OCI-LY1 (cell line): Measurements from ENCODE around the gene RMND5B.

Experiments used
- CTCF ChIP-seq: fragments of 200-600 bp; sonication (generic), shearing (Covaris generic); IDR thresholded peaks from 2 replicates; pipeline ENCODE4 v1.5.1; 2017; ENCODE audit warnings: mild to moderate bottlenecking, antibody characterized with exemption, low read length, moderate library complexity, mixed read lengths
- EZH2 ChIP-seq: fragments of 200-600 bp; sonication (generic), shearing (Covaris generic); IDR thresholded peaks from 2 replicates; pipeline ENCODE4 v1.8.0; 2017; ENCODE audit warnings: borderline replicate concordance, mixed run types, mild to moderate bottlenecking, antibody characterized with exemption, low read length, moderate library complexity, mixed read lengths

- TF ChIP-seq CTCF (peak; percentile 82), EZH2 (no peak)
These were observed 15.4 kb downstream of the RMND5B start for GRCh38 chr5:178145965-178146820.
